Fibroblast of skin of abdomen (primary cell): ENCODE data around the gene ACTR6. TPM values are rescaled to one million over a fixed set of nuclear protein-coding genes. Genes with fewer than 3 reads are reported as not detected.
A peak's percentile ranks its signal among the peaks of the same experiment; 100 is the strongest.
"Not testable (repeated sequence)": the region's sequence is repeated elsewhere in the genome, so short reads cannot be mapped to it uniquely, and the experiment has no call there.

Source experiments
- DNase-seq: peaks from one replicate; pipeline ENCODE4 v3.0.0-alpha.2; 2013
- polyA plus RNA-seq, 2 experiments: library from polyadenylated mRNA; unstranded; fragments of 120-200 nt; gene quantifications; one replicate each; pipeline ENCODE4 v1.2.1, GENCODE V29; 2013; ENCODE audit not compliant: insufficient read length in 2 of 2

Gene ACTR6
- 16.6 TPM for polyA plus RNA-seq (2013, experiment 1 of 2; ENCODE audit: insufficient read length)
- 18.2 TPM for polyA plus RNA-seq (2013, experiment 2 of 2; ENCODE audit: insufficient read length)

- peak; percentile 96 for DNase-seq
These were observed at the start of gene ACTR6 for GRCh38 chr12:100200463-100201181. ACTR6 (plus strand) TSS chr12:100200815; CDS start chr12:100200852, 37 bp downstream.

- no peak for DNase-seq
These were observed 48.8 kb upstream of the ACTR6 start for GRCh38 chr12:100151769-100152168.

- DNase-seq = no peak
These were observed 47.5 kb upstream of the ACTR6 start for GRCh38 chr12:100153131-100153530.

GRCh38 chr12:100154474-100155247 lies 46.0 kb upstream of the ACTR6 start:
- peak; percentile 60 for DNase-seq

GRCh38 chr12:100156731-100157426 lies 43.7 kb upstream of the ACTR6 start:
- DNase-seq = no peak

GRCh38 chr12:100157427-100157821 lies 43.2 kb upstream of the ACTR6 start:
- DNase-seq = no peak

- no peak for DNase-seq
These were observed 42.1 kb upstream of the ACTR6 start for GRCh38 chr12:100158535-100158934.

GRCh38 chr12:100159391-100160104 lies 41.1 kb upstream of the ACTR6 start:
- DNase-seq = no peak

GRCh38 chr12:100163416-100164152 lies 37.0 kb upstream of the ACTR6 start:
- peak; percentile 31 for DNase-seq

GRCh38 chr12:100164153-100164704 lies 36.4 kb upstream of the ACTR6 start:
- no peak for DNase-seq

- DNase-seq = no peak
These were observed 35.3 kb upstream of the ACTR6 start for GRCh38 chr12:100165356-100165755.

GRCh38 chr12:100166232-100166631 lies 34.4 kb upstream of the ACTR6 start:
- DNase-seq = no peak

- no peak for DNase-seq
These were observed 32.1 kb upstream of the ACTR6 start for GRCh38 chr12:100168562-100168961.

GRCh38 chr12:100169345-100169744 lies 31.3 kb upstream of the ACTR6 start:
- DNase-seq = no peak

- no peak for DNase-seq
These were observed 30.2 kb upstream of the ACTR6 start for GRCh38 chr12:100170313-100170858.

GRCh38 chr12:100171248-100171647 lies 29.4 kb upstream of the ACTR6 start:
- DNase-seq = no peak

- no peak for DNase-seq
These were observed 27.5 kb upstream of the ACTR6 start for GRCh38 chr12:100173111-100173510.

- DNase-seq = no peak
These were observed 26.1 kb upstream of the ACTR6 start for GRCh38 chr12:100174495-100174894.

- not testable (repeated sequence) for DNase-seq
These were observed 24.1 kb upstream of the ACTR6 start for GRCh38 chr12:100176493-100176892.

GRCh38 chr12:100179252-100179651 lies 21.4 kb upstream of the ACTR6 start:
- DNase-seq = no peak

- DNase-seq = no peak
These were observed 16.0 kb upstream of the ACTR6 start for GRCh38 chr12:100184549-100185145.
